OCI-LY7 (cell line): ENCODE measurements around the gene RAPGEF4.

Experiments
- EZH2phosphoT487 ChIP-seq: fragments of 200-600 bp; sonication (generic); IDR thresholded peaks from 2 replicates; pipeline ENCODE4 v1.6.1; 2018; ENCODE audit warnings: low read depth, borderline replicate concordance, mild to moderate bottlenecking, mixed run types, antibody characterized with exemption, low read length, moderate library complexity, mixed read lengths
- TF ChIP-seq, protein P1 (sequence below): fragments of 200-600 bp; sonication (generic); conservative IDR thresholded peaks from 2 replicates; pipeline ENCODE4 v1.5.1; 2014; ENCODE audit warnings: mild to moderate bottlenecking, antibody characterized with exemption, low read length, moderate library complexity, mixed read lengths

DNA sequence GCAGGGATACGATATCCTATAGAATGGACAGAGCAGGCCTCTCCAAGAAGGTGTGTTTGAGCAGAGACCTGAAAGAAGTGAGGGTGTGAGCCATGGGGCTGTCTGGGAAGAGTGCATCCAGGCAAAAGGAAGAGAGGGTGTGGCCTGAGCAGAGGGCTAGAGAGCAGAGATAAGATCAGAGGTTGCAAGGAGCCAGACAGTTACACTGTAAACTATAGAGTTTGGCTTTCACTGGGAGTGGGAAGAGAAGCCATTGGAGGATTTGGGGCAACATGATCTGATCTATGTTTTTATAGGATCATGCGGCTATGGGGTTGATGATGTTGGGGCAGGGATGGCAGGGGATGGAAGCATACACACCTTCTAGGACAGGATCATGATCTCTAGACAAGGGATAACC lies 215.9 kb downstream of the RAPGEF4 start:
- TF ChIP-seq, protein P1, sequence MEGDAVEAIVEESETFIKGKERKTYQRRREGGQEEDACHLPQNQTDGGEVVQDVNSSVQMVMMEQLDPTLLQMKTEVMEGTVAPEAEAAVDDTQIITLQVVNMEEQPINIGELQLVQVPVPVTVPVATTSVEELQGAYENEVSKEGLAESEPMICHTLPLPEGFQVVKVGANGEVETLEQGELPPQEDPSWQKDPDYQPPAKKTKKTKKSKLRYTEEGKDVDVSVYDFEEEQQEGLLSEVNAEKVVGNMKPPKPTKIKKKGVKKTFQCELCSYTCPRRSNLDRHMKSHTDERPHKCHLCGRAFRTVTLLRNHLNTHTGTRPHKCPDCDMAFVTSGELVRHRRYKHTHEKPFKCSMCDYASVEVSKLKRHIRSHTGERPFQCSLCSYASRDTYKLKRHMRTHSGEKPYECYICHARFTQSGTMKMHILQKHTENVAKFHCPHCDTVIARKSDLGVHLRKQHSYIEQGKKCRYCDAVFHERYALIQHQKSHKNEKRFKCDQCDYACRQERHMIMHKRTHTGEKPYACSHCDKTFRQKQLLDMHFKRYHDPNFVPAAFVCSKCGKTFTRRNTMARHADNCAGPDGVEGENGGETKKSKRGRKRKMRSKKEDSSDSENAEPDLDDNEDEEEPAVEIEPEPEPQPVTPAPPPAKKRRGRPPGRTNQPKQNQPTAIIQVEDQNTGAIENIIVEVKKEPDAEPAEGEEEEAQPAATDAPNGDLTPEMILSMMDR, result no peak
- no peak for TF ChIP-seq EZH2phosphoT487
